ENCODE data around the gene CCDC154.
"Not testable (repeated sequence)": the region's sequence is repeated elsewhere in the genome, so short reads cannot be mapped to it uniquely, and the experiment has no call there.

The CCDC154 gene

DNA sequence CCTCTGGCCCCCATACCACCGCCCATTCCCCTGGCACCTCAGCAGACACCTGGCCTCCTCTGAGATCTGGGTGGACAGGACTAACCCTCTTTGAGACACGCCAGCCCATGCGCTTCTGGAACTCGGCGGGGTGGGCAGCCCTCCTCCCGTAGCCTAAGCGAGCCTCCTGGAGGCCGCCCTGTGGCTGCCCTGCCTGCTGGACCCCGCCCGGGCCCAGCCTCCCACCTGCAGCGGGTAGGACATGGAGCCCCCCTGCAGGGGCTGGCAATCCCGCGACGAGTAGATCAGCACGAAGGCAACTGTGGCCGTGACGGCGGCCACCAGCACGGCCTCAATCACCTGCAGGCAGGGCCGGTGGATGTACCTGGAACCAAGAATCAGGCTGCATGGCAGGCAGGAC, 8.2 kb upstream of the CCDC154 start:
- DNase-seq, result no peak

DNA sequence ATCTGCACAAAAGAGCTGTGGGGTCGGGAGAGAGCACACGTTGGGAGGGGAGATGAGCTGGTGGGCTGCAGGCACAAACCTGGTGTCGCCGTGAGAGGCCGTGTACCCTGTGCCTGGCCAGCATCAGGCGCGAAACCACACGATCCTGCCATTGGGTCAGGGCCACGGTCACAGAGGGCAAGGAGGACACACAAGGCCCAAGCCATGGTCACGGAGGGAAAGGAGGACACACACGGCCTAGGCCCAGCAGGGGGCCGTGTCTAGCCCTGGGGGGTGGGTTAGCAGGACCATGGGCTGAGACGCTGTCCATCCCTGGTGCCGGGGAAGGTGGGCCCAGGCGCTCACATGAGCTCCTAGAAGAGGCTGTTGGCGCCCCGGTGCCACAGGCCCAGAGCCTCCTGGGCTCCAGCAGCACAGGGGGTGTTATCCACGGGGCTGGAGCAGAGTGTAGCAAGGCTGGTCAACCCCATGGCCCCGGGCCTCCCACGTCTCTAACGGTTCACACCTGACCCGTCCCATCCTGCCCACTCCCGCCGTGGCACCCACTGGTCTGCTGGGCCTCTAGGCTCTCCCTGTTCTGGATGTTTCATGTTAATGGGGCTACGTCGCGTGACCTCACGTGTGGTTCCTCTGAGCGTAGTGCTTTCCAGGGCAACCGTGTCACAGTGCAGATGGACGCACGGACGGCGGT, 7.5 kb upstream of the CCDC154 start:
- no peak for DNase-seq

DNA sequence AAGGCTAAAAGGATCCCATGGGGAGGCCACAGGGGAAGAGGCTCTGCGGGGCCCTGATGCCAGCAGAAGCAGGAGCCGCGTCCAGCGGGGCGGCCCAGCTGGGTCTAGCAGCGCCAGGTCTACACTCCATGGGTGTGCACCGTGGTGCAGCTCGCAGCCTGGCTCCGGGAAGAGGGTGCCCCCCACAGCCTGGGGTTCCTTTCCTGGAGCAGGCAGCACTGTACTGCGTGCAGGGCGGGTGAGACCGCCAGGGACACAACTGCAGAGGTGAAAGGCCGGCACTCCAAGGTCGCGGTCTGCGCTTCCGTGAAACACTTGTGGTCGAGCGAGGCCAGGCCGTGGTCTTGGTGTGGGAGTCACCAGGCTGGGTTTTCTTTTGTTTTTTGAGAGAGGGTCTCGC, 6.5 kb upstream of the CCDC154 start:
- DNase-seq, result no peak

DNA sequence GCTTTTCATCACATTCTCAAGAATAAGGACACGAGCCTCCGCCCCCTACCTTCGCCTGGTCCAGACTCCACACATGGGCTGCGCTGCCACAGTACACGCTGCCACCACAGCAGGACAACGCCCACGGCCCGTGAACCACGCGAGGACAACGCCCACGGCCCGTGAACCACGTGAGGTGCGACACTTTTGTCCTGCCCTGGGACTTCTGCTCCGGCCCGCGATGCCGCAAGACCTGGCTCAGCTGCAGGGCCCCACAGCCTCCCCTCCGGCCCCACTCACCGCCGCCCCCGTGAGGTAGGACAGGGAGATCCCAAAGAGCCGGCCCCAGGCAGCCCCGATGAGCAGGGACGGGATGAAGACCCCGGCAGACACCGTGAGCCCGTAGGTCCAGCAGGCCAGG, 5.9 kb upstream of the CCDC154 start:
- no peak for DNase-seq

DNA sequence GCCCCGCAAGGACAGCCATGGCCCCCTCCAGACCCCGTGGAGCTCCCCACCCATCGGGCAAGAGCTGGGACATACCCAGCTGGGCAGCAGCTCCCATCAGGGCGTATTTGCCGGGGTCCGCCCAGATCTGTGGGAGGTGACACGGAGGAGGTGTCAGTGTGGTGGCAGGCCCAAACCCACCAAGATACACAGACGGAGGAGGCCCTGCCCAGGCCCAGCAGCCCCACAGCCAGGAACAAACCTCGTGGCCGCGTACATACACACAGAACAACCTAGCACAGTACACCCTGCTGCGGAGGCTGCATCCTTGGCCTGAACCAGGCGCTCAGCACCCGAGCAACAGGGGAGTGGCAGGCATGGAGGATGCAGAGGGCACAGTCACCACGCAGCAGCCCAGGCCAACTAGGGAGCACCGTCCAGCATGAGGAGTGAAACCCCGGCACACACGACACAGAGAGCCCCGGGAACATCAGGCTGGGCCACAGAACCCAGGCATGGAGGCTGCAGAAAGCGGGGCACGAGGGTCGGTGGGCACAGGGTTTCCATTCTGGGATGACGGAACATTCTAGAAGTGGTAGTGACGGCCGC, 4.9 kb upstream of the CCDC154 start:
- DNase-seq, result no peak

DNA sequence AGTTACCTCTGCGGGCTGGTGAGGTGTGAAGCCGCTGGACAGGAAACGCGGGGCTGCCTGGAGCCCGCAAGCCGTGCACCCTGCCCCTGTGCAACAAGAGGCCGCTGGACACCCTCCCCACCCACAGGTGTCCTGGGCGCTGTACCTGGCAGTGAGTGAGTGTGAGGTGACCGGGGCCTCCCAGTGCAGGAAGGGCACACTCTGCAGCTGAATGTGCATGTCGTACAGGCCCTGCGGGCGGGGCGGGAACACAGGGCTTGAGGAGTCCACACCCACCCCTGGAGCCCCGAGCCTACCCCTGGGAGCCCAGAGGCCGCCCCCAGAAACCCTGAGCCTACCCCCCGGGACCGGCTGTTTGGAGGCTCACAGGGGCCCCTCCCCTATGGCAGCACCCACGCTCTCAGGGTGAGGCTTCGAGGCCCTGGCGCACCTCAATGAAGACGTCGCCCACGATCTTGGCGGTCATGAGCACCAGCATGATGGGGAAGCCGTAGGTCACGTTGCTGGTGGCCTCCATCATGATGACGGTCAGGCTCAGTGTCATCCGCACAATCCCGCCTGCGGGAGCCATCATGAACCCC, 4.3 kb upstream of the CCDC154 start:
- no peak for DNase-seq

DNA sequence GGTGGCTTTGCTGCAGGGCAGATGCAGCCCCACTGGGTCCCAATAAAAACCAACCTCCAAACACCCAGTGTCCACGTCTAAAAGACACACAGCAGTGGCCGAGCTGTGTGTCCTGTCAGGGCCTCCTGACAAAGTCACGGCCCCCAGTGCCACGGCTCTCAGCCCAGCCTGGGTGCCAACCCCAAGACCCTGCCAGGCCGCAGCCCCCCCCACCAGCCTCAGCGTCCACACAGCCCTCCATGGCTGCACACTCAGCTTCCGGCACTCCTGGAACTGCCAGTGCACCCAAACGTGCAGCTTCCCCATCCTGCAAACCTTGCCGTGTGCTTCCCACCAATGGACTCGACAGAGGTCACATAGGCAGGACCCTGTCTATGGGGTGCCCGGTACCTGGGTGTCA, 3.6 kb upstream of the CCDC154 start:
- no peak for DNase-seq

DNA sequence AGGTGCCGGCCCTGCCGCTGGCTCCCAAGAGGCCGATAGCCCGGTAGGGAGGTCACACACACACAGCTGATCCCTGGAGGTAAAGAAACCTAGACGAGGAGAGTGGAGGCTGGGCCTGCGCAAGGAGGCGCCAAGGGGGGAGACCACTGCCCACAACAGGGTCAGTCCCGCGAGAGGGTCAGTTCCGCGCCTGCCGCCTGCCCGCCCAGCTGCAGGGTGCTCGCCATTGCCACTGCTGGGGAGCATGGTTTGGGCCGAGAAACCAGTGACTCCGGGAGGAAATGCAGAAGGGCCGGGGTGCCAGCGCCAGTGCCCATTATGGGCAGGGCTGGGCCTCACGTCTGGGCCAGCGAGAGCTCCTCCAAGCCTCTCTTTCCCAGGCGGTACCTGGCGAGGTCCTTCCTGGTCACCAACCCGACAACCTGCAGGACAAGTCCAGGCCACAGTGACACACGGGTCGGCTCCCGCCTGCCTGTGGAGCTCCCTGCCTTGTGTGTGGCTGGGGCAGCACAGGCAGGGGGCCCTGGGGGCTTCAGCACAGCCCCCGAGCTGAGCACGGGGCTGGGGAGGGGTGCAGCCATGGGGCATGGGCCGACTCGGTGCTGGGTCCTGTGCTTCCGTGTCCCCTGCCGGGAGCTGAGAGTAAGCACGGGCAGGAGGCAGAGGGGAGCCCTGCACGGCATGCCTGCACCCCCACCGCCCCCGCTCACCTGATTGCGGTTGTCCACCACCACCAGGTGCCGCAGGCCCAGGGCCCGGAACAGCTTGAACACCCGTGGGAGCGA, 2.1 kb upstream of the CCDC154 start:
- DNase-seq, result no peak

DNA sequence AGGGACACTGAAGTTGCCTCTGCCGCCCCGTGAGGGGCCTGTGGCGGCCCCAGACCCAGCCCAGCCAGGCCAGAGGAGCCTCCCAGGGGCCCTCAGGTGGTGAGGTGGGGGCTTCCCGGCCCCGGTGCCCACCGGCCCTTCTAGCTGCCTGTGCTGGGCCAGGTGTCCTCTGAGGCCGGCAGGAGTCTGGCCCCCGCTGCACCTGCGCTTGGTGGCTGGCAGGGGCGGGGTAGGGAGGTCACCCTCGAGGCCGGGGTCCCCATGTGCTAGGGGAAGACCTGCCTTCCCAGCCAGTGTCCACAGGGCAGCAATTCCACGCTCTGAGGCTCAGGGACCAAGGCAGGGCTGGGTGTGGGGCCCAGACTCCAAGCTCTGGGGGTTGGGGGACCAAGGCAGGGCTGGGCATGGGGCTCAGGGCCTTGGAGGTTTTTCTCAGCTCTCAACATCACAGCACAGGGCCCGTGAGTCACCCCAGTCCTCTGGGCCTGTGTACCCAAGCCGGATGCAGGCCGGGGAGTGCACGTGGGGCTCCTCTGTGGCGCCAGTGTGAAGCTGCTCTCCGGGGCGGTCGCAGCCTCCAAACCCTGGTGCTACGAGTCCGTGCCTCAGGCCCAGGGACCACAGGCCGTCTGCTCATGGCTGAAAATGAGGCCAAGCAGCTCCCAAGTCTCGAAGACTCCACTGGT, 1.3 kb upstream of the CCDC154 start:
- DNase-seq, result no peak

DNA sequence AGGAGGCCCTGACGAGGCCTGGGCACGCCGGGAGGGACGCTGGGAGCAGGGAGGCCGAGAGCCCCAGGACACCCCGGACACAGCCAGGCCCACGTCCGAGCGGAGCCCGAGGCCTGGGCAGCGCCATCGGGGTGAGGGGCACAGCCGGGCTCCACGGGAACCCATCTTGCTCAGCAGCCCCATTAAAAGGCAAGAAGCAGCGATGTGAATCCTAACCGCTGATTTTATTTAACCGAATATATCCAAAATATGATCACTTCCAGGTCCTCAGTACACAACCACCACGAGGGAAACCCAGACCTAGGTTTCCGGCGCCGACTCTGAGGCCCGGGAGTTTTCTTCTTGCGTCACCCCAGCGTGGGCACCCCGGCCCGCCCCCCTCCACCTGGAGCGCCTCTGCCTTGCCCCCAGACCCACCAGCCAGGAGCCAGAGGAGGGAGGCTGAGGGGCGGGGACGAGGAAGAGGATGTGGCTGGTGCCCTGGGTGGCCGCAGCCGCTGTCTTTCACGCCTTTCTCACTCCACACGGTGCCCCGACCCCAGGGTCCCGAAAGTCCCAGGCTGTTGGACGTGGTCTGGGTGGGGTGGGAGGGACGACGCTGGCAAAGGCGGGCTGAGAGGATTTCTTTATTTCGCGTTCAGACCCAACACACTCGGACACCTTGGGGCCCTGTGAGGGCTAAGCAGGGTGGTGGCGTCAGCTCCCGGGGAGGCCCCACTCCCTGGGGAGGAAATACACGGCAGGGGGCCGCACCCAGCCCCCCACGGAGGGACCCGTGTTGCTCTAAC, 568 bp upstream of the CCDC154 start:
- no peak for DNase-seq

DNA sequence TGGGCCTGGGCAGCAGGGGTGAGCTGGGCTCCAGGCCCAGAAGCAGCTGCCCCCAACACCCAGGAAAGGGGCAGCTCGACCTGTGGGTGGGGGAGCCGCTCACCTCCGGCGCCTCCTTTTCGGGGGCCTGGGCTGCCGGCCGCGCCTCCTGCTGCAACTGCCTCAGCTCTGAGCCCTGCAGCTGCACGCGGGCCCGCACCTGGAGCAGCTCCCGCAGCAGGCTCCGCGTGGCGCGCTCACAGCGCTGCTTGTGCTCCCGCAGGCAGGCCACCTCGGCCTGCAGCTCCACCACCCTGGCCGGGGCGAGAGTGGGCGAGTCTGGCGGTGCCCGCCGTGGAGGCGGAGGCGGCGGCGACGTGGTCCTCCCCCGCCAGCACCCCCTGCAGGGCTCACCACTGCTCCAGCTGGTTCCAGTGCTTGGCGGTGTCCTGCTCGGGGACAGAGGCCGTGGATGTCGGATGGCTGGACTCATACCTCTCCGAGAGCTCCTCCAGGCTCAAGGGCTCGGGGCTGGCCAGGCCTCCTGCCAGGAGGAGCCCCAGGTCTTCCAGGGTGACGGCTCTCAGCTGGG, 868 bp downstream of the CCDC154 start:
- peak; percentile 7 for DNase-seq

DNA sequence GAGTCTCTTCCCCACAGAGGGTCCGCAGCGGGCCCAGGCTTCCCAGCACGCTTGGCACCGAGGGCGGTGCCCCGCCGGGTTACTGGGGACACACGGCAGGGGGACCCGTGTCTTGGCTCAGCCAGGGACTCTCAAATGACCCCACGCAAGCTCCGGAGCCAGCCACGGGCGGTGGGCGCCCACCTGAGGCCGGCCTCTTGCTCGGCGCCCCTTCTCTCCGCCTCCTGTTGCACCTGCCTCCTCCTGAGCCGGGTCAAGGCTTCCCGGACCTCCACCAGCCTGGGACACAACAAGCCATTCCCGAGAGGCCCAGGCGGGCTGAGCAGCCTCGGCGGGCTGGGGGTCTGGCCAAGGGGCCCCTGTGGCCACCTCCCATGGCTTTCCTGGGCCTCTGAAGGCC, 1.7 kb downstream of the CCDC154 start:
- no peak for DNase-seq

DNA sequence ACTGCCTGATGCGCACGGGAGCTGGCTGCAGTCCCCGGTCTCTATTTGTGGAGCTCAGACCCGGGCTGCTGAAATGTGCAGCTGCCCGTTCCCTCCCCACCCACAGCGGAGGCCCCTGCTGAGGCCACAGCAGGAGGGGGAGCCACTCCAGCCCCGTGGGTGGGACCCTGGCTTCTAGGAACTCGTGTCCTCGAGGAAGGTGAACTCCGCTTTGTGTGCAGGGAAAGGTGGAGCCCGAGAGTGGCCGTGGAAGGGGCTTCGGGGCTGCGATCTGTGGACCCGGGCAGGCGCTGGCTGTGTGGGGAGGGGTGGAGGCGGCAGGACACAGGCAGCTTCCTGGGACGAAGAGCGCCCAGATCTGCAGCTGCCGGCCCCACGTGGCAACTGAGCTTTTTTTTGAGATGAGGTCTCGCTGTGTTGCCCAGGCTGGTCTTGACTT, 2.9 kb downstream of the CCDC154 start:
- no peak for DNase-seq

DNA sequence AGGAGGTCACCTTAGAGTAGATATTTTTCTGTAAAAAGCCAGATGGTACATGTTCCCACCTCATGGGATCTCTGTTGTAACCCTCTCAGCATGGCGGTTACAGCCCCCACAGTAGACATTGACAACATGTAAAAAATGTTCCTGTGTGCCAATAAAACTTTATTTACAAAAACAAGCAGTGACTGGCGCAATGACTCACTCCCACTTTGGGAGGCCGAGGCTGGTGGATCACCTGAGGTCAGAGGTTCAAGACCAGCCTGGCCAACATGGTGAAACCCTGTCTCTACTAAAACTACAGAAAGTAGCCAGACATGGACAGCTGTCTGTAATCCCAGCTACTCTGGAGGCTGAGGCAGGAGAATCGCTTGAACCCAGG, 4.7 kb downstream of the CCDC154 start:
- DNase-seq, result not testable (repeated sequence)

DNA sequence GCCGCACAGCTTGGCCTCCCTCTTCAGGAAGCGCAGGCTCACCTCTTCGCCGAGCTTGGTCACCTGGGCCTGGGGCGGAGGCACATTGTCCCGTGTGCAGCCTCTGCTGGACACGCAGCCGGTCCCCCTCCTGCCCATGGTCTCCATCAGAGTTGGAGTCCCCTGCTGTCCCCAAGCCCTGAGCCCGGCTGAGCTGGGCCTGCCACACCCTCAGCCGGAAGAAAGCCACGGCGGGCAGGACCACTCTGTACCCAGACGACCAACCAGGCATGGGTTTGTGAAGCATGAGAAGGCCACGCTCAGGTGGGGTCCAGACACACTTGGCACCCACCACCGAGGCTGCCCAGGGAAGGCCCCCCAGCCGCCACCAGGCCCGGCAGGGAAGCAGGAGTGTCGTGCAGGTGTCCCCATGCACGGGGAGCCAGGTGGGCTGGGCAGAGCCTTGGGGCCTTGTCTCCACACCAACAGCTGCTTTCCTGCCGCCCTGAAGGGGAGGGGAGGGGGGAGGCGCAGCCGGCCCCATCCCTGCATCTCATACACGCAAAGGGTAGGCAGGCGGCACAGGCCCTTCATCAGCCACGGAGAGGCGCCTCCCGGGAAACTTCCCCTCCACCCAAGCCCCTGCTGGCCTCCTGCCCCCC, 5.2 kb downstream of the CCDC154 start:
- DNase-seq, result peak; percentile 6

DNA sequence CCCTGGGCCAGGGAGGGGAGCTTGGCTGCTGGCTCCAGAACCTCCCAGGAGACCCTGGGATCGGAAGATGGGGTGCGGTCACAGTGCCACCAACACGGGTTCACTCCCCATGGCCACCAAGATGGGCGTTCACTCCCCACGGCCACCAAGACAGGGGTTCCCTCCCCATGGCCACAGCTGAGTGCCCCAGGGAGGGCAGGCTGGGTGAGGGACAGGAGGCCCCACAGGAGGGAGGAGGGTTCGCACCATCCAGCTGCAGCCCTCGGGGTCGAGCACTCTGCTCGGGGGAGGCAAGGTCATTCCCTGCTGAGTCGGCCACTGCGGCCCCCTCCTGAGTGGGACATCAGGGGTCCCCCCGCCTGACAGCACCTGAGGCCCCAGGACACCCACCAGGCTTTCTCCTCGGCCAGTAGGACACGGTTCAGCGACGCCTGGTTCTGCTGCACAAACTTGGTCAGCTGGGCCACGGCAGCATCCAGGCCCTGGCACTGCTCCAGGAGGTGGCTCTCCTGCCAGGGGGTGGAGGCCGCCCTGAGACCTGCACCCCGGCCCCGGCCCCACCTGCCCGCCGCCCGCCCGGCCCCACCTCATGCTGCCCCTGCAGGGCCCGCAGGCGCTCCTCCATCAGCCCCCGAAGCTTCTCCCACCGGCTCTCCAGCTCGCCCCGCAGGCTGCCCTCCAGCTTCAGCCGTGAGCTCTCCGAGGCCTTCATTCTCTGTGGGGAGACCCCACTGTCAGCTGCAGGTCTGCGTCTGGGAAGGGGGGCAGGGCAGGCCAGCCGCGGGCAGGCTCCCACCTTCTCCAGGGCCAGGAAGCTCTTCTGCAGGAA, 5.9 kb downstream of the CCDC154 start:
- no peak for DNase-seq

DNA sequence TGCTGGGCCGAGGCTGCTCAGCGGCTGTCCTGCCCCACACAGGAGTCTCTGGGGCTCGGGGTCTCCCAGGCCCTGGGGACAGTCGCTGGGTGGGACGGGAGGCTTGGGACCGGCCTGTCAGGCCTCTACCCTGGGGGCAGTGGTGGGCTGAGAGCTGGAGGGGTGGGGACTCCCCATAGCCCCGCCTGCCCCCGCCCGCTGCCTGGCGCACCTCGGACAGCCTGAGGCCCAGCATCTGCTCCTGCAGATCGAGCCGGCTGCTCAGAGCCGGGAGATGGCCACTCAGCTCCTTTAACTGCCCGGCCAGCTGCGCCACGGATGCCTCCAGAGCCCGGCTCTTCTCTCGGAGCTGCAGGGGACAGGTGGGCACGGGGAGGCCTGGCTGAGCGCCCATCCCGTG, 6.8 kb downstream of the CCDC154 start:
- peak; percentile 52 for DNase-seq

DNA sequence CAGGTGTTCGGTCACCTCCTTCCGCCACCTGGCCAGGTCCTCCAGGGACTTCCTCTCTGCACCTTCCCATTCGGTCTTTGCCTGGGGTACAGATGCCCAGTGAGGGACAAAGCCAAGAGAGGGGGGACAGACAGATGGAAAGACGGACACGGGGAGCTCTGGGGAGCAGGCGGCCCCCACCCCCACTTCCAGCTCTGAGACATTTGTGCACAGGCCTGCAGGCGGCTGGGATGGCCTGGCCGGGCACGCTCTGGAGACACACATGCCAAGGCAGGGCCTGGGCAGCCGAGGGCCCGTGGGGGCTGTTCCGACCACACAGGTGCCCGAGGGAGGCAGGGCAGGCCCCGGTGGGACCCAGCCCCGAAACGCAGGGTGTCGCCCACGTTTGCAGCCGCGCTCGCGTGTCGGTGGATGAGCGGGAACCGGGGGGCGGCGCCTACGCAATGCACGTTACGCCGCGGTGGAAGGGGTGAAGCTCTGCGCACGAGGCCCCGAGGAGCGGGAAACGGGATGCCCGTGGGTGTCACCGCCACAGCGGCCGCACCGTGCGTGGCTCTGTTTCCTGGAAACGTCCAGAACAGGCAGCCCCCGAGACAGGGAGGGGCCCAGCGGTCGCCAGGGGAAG, 7.5 kb downstream of the CCDC154 start:
- DNase-seq, result no peak

DNA sequence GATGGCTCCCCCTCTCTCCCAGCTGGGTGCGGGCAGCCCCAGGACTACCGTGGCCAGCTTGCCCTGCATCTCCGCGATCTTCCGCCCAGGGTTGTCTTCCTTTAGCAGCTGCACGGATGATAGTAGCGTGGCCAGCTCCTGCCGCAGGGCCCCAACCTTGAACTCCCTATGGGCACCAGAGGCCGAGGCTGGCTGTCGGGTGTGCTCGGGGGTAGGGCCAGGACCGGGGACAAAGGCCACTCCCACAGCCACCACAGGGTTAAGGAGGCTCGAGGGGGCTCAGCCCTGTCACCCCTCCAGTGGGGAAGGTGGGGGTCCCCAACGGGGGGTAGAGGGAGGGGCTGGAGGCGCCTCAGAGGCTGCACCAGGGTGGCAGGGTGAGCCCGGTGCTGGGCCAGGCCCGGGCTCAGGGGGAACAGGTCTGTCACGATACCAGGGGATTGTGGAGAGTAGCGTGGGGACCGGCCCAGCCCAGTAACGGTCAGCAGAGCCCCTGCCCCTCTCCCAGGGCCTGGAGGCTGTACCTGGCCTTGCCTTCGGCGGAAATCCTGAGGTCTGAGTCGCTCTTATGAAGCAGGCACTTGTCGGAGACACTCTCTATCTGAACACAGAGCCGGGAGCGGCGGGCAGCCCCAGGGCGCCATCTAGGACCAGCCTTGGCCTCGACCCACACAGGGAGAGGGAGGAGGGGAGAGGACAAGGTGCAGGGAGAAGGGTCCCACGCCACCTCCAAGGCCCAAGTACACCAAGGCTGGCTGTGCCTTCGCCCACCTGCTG, 8.2 kb downstream of the CCDC154 start:
- DNase-seq, result peak; percentile 12
